ENCODE data around the gene DPY19L3.
"Not testable (repeated sequence)": the region's sequence is repeated elsewhere in the genome, so short reads cannot be mapped to it uniquely, and the experiment has no call there.

The DPY19L3 gene

DNA sequence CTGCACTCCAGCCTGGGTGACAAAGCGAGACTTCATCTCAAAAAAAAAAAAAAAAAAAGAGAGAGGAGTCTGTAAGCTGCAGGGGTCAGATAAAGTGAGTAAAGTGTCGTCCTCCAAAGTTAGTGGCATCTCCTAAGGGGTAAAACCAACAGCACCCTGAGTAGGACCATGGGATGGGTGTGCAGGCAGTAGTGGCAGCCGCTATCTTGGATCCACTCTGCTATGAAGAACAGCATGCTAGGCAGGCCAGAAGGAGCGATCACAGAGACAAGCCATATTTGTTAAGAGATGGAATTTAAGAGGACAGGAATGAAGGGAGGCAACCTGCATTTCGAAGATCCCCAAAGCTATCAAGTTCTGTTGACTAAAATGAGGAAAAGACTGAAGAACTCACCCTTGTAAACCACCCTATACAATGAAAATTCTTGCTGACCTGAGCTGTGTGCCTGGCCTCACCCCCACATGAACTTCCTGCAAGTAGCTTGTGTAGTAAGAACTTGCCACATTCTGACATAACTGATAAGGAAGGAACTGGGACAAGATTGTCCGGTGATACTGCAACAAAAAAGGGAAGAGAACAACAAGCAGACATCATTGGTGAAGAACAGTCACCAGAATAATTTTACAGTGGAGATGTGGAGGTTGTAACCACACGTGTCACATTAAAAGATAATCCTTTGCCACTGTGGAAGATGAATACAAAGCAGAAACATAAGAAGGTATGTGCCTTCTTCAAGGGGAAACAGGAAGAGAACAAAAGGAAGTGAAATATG is 16.2 kb downstream of the DPY19L3 start:
- Histone ChIP-seq H3K27me3 (ENCODE audit: insufficient read depth, low read depth, severe bottlenecking) (no peaks in the 10 kb centered on the region), H3K4me3 (ENCODE audit: low read depth, low read length) (no peak overlapping the region), H3K27ac (no peak overlapping the region), H3K36me3 (peaks cover 16% of the 10 kb centered on the region), H3K9me3 (ENCODE audit: severe bottlenecking) (no peaks in the 10 kb centered on the region)
- DNase-seq, result no peak
- TF ChIP-seq, protein P1, sequence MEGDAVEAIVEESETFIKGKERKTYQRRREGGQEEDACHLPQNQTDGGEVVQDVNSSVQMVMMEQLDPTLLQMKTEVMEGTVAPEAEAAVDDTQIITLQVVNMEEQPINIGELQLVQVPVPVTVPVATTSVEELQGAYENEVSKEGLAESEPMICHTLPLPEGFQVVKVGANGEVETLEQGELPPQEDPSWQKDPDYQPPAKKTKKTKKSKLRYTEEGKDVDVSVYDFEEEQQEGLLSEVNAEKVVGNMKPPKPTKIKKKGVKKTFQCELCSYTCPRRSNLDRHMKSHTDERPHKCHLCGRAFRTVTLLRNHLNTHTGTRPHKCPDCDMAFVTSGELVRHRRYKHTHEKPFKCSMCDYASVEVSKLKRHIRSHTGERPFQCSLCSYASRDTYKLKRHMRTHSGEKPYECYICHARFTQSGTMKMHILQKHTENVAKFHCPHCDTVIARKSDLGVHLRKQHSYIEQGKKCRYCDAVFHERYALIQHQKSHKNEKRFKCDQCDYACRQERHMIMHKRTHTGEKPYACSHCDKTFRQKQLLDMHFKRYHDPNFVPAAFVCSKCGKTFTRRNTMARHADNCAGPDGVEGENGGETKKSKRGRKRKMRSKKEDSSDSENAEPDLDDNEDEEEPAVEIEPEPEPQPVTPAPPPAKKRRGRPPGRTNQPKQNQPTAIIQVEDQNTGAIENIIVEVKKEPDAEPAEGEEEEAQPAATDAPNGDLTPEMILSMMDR (IDR thresholded peaks at IDR 0.05; ENCODE audit: low read depth, low read length), result no peak

DNA sequence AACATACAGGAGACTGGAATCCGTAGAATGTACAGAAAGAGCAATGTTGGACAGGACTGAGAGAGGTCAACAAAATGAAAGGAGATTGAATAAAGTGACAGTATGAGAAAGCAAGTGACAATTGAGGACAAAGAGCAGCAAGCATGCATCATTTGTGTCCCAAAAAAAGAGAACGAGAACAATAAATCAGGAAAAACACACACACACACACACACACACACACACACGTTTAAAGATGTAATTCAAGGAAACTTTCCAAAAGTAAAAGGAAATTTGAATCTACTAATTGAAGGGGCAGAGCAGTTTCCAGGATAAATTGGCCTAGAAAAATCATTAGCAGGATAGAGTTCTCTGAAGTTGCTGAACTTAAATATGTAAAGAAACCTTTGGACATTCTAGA is 16.9 kb downstream of the DPY19L3 start:
- Histone ChIP-seq H3K27me3 (ENCODE audit: insufficient read depth, low read depth, severe bottlenecking) (no peaks in the 10 kb centered on the region), H3K36me3 (peaks cover 13% of the 10 kb centered on the region), H3K9me3 (ENCODE audit: severe bottlenecking) (no peaks in the 10 kb centered on the region), H3K27ac (no peak overlapping the region), H3K4me3 (ENCODE audit: low read depth, low read length) (no peak overlapping the region)
- no peak for DNase-seq
- TF ChIP-seq, protein P1 (IDR thresholded peaks at IDR 0.05; ENCODE audit: low read depth, low read length), result no peak

DNA sequence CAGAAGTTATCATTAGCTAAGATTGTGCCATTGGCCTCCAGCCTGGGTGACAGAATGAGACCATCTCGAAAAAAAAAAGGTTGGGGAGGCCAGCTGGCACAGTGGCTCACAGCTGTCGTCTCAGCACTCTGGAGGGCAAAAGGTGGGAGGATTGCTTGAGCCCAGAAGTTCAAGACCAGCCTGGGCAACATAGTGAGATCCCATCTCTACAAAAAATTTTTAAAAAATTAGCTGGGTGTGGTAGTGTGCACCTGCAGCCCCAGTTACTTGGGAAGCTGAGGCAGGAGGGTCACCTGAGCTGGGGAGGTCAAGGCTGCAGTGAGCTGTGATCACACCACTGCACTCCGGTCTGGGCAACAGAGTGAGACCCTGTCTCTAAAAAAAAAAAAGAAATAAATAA is 18.4 kb downstream of the DPY19L3 start:
- not testable (repeated sequence) for H3K4me3 ChIP-seq (ENCODE audit: low read depth, low read length); DNase-seq; H3K27ac ChIP-seq; H3K9me3 ChIP-seq (ENCODE audit: severe bottlenecking); H3K27me3 ChIP-seq (ENCODE audit: insufficient read depth, low read depth, severe bottlenecking)
- H3K36me3 ChIP-seq, result peaks cover 12% of the 10 kb centered on the region

DNA sequence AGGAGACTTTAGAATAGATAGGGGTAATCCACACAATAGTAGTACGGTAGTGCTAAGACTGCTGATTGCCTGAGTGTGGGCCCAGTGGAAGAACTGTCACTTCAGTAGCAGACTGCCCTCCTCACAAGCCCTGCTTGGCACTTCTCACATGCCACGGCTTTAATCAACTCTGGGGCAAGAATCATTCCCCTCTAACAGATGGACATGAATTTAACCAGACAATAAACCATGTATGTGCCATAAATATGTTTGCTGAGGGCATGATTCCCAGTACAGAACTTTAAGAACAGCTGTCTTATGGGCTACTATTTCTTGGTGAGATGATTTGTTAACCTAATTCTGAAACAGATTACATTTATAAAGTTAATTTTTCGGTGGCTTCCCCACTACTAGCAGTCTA is 22.0 kb downstream of the DPY19L3 start:
- H3K27me3 ChIP-seq (ENCODE audit: insufficient read depth, low read depth, severe bottlenecking), result no peaks in the 10 kb centered on the region
- no peak overlapping the region for H3K27ac ChIP-seq
- no peaks in the 10 kb centered on the region for H3K9me3 ChIP-seq (ENCODE audit: severe bottlenecking)
- no peak overlapping the region for H3K4me3 ChIP-seq (ENCODE audit: low read depth, low read length)
- TF ChIP-seq, protein P1 (IDR thresholded peaks at IDR 0.05; ENCODE audit: low read depth, low read length), result no peak
- H3K36me3 ChIP-seq, result peaks cover 4% of the 10 kb centered on the region; the same call in 1 of the 2 replicates
- DNase-seq, result no peak

DNA sequence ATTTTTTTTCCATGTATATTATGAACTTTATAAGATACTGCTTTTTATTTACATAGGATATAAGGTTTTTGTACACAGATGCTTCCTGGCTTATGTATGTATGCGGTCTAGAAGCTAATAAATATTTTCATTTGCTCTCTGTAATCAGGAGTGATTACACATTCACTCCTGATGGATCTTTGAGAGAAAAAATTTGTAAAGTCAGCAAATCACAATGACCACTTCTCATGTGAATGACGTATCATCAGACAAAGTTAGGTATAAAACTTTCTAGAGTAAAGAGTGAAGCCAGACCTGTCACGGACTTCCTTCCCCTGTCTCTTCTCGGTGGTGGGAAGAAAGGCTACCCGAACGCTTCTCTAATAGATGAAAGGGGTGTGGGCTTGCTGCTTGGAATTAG is 31.1 kb downstream of the DPY19L3 start:
- TF ChIP-seq, protein P1 (IDR thresholded peaks at IDR 0.05; ENCODE audit: low read depth, low read length), result no peak
- Histone ChIP-seq H3K27me3 (ENCODE audit: insufficient read depth, low read depth, severe bottlenecking) (no peaks in the 10 kb centered on the region), H3K27ac (no peak overlapping the region), H3K4me3 (ENCODE audit: low read depth, low read length) (no peak overlapping the region), H3K36me3 (peaks cover 14% of the 10 kb centered on the region), H3K9me3 (ENCODE audit: severe bottlenecking) (no peaks in the 10 kb centered on the region)
- no peak for DNase-seq

DNA sequence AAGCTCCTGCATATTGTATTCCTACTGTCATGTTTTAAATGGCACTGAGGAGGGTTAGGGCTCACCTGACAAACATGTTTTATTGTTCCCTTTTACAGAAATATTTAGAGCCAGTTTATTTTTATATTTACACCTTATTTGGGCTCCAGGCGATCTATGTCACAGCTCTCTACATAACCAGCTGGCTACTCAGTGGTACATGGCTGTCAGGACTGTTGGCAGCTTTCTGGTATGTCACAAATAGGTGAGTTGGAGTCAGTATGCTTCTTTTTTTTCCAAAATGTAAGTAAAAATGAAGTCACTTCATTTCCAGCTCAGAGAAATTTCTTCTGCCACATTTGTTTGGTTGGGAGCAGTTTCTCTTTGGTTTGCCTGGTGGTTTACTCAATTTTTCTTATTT is 31.5 kb downstream of the DPY19L3 start:
- H3K27me3 ChIP-seq (ENCODE audit: insufficient read depth, low read depth, severe bottlenecking), result no peaks in the 10 kb centered on the region
- no peak overlapping the region for H3K27ac ChIP-seq
- no peak overlapping the region for H3K4me3 ChIP-seq (ENCODE audit: low read depth, low read length)
- H3K9me3 ChIP-seq (ENCODE audit: severe bottlenecking), result no peaks in the 10 kb centered on the region
- TF ChIP-seq, protein P1 (IDR thresholded peaks at IDR 0.05; ENCODE audit: low read depth, low read length), result no peak
- peaks cover 17% of the 10 kb centered on the region for H3K36me3 ChIP-seq
- DNase-seq, result no peak

All from WERI-Rb-1 (cell line).